ENCODE data around the gene PARD3B. TPM values are rescaled to one million over a fixed set of nuclear protein-coding genes. Genes with fewer than 3 reads are reported as not detected.

The PARD3B gene
- total and polyA plus RNA-seq, 2 experiments from 2014 or later = 3.5 to 4.4 TPM

DNA sequence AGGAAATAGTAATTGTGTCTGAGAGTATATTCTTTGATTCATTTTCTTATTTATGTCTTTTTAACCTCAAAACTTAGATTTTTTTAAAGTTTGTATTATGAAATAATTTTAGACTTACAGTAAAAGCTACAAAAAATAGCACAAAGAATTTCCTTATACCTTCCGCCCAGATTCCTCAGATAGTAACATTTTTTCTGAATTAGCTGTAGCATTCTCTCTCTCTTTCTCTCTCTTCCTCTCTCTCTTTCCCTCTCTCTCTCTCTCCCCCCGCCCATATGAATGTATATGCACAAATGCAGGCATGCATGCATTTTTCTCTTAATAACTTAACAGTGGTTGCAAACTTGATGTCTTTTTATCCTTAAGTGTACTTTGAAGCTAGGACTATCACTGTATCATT lies 776.0 kb downstream of the PARD3B start:
- H4K20me1 ChIP-seq (replicated peaks; ENCODE audit: insufficient read depth) = no peaks in the 10 kb centered on the region
- H3K4me2 ChIP-seq = no peak overlapping the region
- peaks cover 4% of the 10 kb centered on the region for H3K4me1 Mint-ChIP-seq
- no peak overlapping the region for H3K27ac ChIP-seq (ENCODE audit: low read depth)
- H3K4me3 ChIP-seq = no peak overlapping the region
- H3F3A ChIP-seq (replicated peaks; ENCODE audit: low read depth) = no peaks in the 10 kb centered on the region
- 0 out of 2 replicates have a peak, but pooled peaks cover 8% of the 10 kb centered on the region for H3K9me2 ChIP-seq (ENCODE audit: insufficient read depth)
- H3K27me3 ChIP-seq (ENCODE audit: insufficient read depth) = no peaks in the 10 kb centered on the region
- H3K36me3 ChIP-seq (ENCODE audit: insufficient read depth) = no peaks in the 10 kb centered on the region
- ATAC-seq = no peak
- H3K9me3 Mint-ChIP-seq = peaks cover 10% of the 10 kb centered on the region; the same call in 2 of the 3 replicates
- H3K4me1 ChIP-seq (ENCODE audit: insufficient read depth) = peaks cover 8% of the 10 kb centered on the region; the same call in 1 of the 2 replicates
- H3K27ac Mint-ChIP-seq = peak overlapping the region; percentile 6; the same call in 1 of the 2 replicates
- H3K79me2 ChIP-seq (replicated peaks; ENCODE audit: insufficient read depth) = no peaks in the 10 kb centered on the region
- H2AFZ ChIP-seq = no peak overlapping the region
- H3K27me3 Mint-ChIP-seq (ENCODE audit: insufficient read depth, low read depth, poor library complexity) = peaks cover 3% of the 10 kb centered on the region
- no peak for DNase-seq (ENCODE audit: low spot score)
- no peak for TF ChIP-seq ZNF114 (CRISPR knock-in tag; IDR thresholded peaks at IDR 0.05)
- TF ChIP-seq ETS1 (IDR thresholded peaks at IDR 0.05) = no peak
- no peak for TF ChIP-seq EZH2phosphoT487 (IDR thresholded peaks at IDR 0.05; ENCODE audit: unreplicated experiment)
- TF ChIP-seq NANOG (IDR thresholded peaks at IDR 0.05; ENCODE audit: borderline replicate concordance) = no peak
- TF ChIP-seq, protein P1, sequence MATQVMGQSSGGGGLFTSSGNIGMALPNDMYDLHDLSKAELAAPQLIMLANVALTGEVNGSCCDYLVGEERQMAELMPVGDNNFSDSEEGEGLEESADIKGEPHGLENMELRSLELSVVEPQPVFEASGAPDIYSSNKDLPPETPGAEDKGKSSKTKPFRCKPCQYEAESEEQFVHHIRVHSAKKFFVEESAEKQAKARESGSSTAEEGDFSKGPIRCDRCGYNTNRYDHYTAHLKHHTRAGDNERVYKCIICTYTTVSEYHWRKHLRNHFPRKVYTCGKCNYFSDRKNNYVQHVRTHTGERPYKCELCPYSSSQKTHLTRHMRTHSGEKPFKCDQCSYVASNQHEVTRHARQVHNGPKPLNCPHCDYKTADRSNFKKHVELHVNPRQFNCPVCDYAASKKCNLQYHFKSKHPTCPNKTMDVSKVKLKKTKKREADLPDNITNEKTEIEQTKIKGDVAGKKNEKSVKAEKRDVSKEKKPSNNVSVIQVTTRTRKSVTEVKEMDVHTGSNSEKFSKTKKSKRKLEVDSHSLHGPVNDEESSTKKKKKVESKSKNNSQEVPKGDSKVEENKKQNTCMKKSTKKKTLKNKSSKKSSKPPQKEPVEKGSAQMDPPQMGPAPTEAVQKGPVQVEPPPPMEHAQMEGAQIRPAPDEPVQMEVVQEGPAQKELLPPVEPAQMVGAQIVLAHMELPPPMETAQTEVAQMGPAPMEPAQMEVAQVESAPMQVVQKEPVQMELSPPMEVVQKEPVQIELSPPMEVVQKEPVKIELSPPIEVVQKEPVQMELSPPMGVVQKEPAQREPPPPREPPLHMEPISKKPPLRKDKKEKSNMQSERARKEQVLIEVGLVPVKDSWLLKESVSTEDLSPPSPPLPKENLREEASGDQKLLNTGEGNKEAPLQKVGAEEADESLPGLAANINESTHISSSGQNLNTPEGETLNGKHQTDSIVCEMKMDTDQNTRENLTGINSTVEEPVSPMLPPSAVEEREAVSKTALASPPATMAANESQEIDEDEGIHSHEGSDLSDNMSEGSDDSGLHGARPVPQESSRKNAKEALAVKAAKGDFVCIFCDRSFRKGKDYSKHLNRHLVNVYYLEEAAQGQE (IDR thresholded peaks at IDR 0.05; ENCODE audit: unreplicated experiment) = no peak
- no peak for TF ChIP-seq CREB1 (CRISPR knock-in tag; IDR thresholded peaks at IDR 0.05; ENCODE audit: low read depth)
- TF ChIP-seq CTCF (conservative IDR thresholded peaks at IDR 0.05; ENCODE audit: low read depth in 2 of 2) = no peak
- TF ChIP-seq ZNF462 (CRISPR knock-in tag; IDR thresholded peaks at IDR 0.05) = no peak
- TF ChIP-seq ZNF331 (CRISPR knock-in tag; IDR thresholded peaks at IDR 0.05; ENCODE audit: low read depth) = no peak
- TF ChIP-seq EZH2 (IDR thresholded peaks at IDR 0.05; ENCODE audit: low read depth, unreplicated experiment) = no peak
- TF ChIP-seq JUNB (IDR thresholded peaks at IDR 0.05; ENCODE audit: unreplicated experiment) = no peak
- TF ChIP-seq STAT1 (IDR thresholded peaks at IDR 0.05; ENCODE audit: unreplicated experiment) = no peak
- no peak for TF ChIP-seq POLR2AphosphoS5 (IDR thresholded peaks at IDR 0.05; ENCODE audit: low read depth)
- H3K36me3 Mint-ChIP-seq (ENCODE audit: low read depth) = peaks cover 15% of the 10 kb centered on the region
- H3K4me3 Mint-ChIP-seq = no peak overlapping the region
